ENCODE results near the gene MLLT10. TPM values are rescaled to one million over a fixed set of nuclear protein-coding genes. Genes with fewer than 3 reads are reported as not detected.
A peak's percentile ranks its signal among the peaks of the same experiment; 100 is the strongest.

The MLLT10 gene
- total RNA-seq, 2 experiments from 2014 or later, result 33.8 to 34.1 TPM

GRCh38 chr10:21688009-21688332 lies 153.9 kb downstream of the MLLT10 start:
- Mint-ChIP-seq H3K9me3 (ENCODE audit: low read depth) (no peaks in the 10 kb centered on the region), H3K27ac (peak overlapping the region; percentile 58), H3K4me3 (no peak overlapping the region), H3K27me3 (no peaks in the 10 kb centered on the region), H3K36me3 (ENCODE audit: low read depth) (peaks cover 19% of the 10 kb centered on the region), H3K4me1 (peaks cover 10% of the 10 kb centered on the region)
- DNase-seq (no peak), ATAC-seq (no peak)
- intact Hi-C loops (cut with DNase I, micrococcal nuclease), result no loop called here
- ChIA-PET POLR2A (no interaction called here), CTCF (no interaction called here)

- H3K9me3 Mint-ChIP-seq (ENCODE audit: low read depth), result no peaks in the 10 kb centered on the region
- H3K4me3 Mint-ChIP-seq, result no peak overlapping the region
- CTCF ChIA-PET, result no interaction called here
- no peak overlapping the region for H3K27ac Mint-ChIP-seq
- no peak for ATAC-seq
- intact Hi-C loops (cut with DNase I, micrococcal nuclease), result no loop called here
- H3K4me1 Mint-ChIP-seq, result peaks cover 13% of the 10 kb centered on the region
- POLR2A ChIA-PET, result no interaction called here
- DNase-seq, result no peak
- H3K36me3 Mint-ChIP-seq (ENCODE audit: low read depth), result peaks cover 22% of the 10 kb centered on the region
- H3K27me3 Mint-ChIP-seq, result no peaks in the 10 kb centered on the region
These were observed 154.8 kb downstream of the MLLT10 start for GRCh38 chr10:21688870-21689269.

DNA sequence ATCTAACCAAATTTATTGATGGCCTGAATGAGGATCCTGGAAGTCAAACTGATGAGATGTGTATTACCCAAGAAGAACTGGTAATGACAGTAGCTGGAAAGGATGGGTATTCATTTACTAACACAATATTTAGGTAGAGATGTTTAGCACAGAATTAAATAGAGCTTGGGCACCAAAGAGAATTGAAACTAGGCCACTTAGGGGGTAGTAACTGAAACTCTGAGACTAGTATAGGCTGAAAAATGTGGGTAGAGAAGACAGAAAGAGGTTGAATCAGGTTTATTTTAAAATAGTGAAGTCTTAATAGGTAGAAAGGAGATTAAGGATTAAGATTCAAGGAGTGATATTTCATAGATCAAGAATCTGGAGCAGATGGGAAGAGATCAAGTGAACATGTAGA lies 155.8 kb downstream of the MLLT10 start:
- no peaks in the 10 kb centered on the region for H3K9me3 Mint-ChIP-seq (ENCODE audit: low read depth)
- ChIA-PET POLR2A (no interaction called here), CTCF (no interaction called here)
- no peak overlapping the region for H3K27ac Mint-ChIP-seq
- H3K4me3 Mint-ChIP-seq, result no peak overlapping the region
- DNase-seq (no peak), ATAC-seq (no peak)
- intact Hi-C loops (cut with DNase I, micrococcal nuclease), result no loop called here
- no peaks in the 10 kb centered on the region for H3K27me3 Mint-ChIP-seq
- peaks cover 15% of the 10 kb centered on the region for H3K4me1 Mint-ChIP-seq
- H3K36me3 Mint-ChIP-seq (ENCODE audit: low read depth), result peaks cover 12% of the 10 kb centered on the region

GRCh38 chr10:21692916-21693315 lies 158.9 kb downstream of the MLLT10 start:
- no peak for DNase-seq
- CTCF ChIA-PET, result no interaction called here
- Mint-ChIP-seq H3K27me3 (no peaks in the 10 kb centered on the region), H3K36me3 (ENCODE audit: low read depth) (peaks cover 18% of the 10 kb centered on the region), H3K4me3 (no peak overlapping the region), H3K9me3 (ENCODE audit: low read depth) (no peaks in the 10 kb centered on the region), H3K4me1 (peaks cover 17% of the 10 kb centered on the region), H3K27ac (peak overlapping the region; percentile 0)
- intact Hi-C loops (cut with DNase I, micrococcal nuclease), result no loop called here
- ATAC-seq, result no peak
- POLR2A ChIA-PET, result no interaction called here

- Mint-ChIP-seq H3K36me3 (ENCODE audit: low read depth) (peaks cover 22% of the 10 kb centered on the region), H3K27me3 (no peaks in the 10 kb centered on the region), H3K4me3 (no peak overlapping the region), H3K27ac (peak overlapping the region; percentile 0), H3K9me3 (ENCODE audit: low read depth) (no peaks in the 10 kb centered on the region), H3K4me1 (peaks cover 16% of the 10 kb centered on the region)
- POLR2A ChIA-PET, result no interaction called here
- DNase-seq (no peak), ATAC-seq (no peak)
- CTCF ChIA-PET, result no interaction called here
- intact Hi-C loops (cut with DNase I, micrococcal nuclease), result no loop called here
These were observed 159.4 kb downstream of the MLLT10 start for GRCh38 chr10:21693418-21693817.

DNA sequence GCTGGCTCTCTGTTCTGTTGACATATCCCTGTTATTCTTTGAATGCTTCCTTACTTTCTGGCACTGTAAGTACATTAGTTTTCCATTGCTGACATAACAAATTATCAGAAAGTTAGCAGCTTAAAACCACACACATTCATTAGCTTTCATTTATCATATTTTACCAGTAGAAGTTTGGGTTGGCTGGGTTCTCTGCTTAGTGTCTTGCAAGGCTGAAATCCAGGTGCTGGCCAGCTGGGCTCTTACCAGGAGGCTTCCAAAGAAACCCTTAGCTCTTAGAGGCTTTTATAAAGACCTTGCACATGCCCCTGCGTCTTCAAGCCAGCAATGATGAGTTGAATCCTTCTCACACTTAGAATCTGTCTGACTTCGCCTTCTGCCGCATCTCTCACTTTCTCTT lies 160.6 kb downstream of the MLLT10 start:
- peaks cover 29% of the 10 kb centered on the region for H3K36me3 Mint-ChIP-seq (ENCODE audit: low read depth)
- DNase-seq (no peak), ATAC-seq (no peak)
- CTCF ChIA-PET, result no interaction called here
- peaks cover 14% of the 10 kb centered on the region for H3K4me1 Mint-ChIP-seq
- no peaks in the 10 kb centered on the region for H3K27me3 Mint-ChIP-seq
- H3K9me3 Mint-ChIP-seq (ENCODE audit: low read depth), result peaks cover 7% of the 10 kb centered on the region
- POLR2A ChIA-PET, result no interaction called here
- no peak overlapping the region for H3K4me3 Mint-ChIP-seq
- intact Hi-C loops (cut with DNase I, micrococcal nuclease), result no loop called here
- H3K27ac Mint-ChIP-seq, result no peak overlapping the region

DNA sequence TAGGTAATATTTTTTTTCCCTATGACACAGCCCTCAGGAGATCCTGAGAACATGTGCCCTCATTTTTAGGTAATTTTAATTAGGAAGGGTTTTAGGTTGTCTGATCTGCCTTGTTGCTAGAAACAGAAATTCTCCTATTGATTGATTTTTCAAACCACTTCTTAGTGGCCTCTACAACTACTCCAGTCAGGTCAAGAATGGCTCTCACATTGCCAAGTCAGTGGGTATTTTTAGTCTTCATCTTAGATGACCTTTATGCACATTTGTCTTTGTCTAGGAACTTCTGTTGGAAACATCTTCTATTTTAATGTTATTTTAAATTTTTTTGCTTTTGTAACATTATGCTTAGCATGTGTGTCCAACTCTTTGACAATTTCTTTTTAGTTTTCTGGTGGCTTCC lies 162.3 kb downstream of the MLLT10 start:
- H3K27ac Mint-ChIP-seq, result no peak overlapping the region
- peaks cover 20% of the 10 kb centered on the region for H3K4me1 Mint-ChIP-seq
- ATAC-seq, result no peak
- peaks cover 42% of the 10 kb centered on the region for H3K36me3 Mint-ChIP-seq (ENCODE audit: low read depth)
- ChIA-PET POLR2A (no interaction called here), CTCF (no interaction called here)
- no peak overlapping the region for H3K4me3 Mint-ChIP-seq
- DNase-seq, result no peak
- H3K9me3 Mint-ChIP-seq (ENCODE audit: low read depth), result peaks cover 21% of the 10 kb centered on the region
- intact Hi-C loops (cut with DNase I, micrococcal nuclease), result no loop called here
- H3K27me3 Mint-ChIP-seq, result no peaks in the 10 kb centered on the region

DNA sequence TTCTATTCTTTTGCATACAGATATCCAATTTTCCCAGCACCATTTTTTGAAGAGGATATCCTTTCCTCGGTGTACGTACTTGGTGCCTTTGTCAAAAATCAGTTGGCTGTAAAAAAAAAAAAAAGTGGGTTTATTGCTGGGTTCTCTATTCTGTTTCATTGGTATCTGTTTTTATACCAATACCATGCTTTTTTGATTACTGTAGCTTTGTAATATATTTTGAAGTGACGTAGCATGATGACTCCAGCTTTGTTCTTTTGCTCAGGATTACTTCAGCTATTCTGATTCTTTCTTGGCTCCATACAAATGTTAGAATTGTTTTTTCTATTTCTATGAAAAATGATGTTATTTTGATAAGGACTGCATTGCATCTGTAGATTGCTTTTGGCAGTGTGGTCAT lies 165.5 kb downstream of the MLLT10 start:
- DNase-seq (no peak), ATAC-seq (no peak)
- intact Hi-C loops (cut with DNase I, micrococcal nuclease), result no loop called here
- ChIA-PET CTCF (interaction anchor here (0.6 kb wide), 1 partner anchor 48 kb away, joined by 3 read pairs; no protein-coding TSS in a partner anchor), POLR2A (no interaction called here)
- Mint-ChIP-seq H3K4me3 (no peak overlapping the region), H3K9me3 (ENCODE audit: low read depth) (peaks cover 21% of the 10 kb centered on the region), H3K36me3 (ENCODE audit: low read depth) (peaks cover 43% of the 10 kb centered on the region), H3K27ac (no peak overlapping the region), H3K4me1 (peaks cover 39% of the 10 kb centered on the region), H3K27me3 (no peaks in the 10 kb centered on the region)

- Mint-ChIP-seq H3K4me1 (peaks cover 38% of the 10 kb centered on the region), H3K36me3 (ENCODE audit: low read depth) (peaks cover 43% of the 10 kb centered on the region), H3K27ac (no peak overlapping the region), H3K9me3 (ENCODE audit: low read depth) (peaks cover 21% of the 10 kb centered on the region), H3K27me3 (no peaks in the 10 kb centered on the region), H3K4me3 (no peak overlapping the region)
- ChIA-PET POLR2A (no interaction called here), CTCF (no interaction called here)
- intact Hi-C loops (cut with DNase I, micrococcal nuclease), result no loop called here
- ATAC-seq, result no peak
- DNase-seq, result no peak
These were observed 166.4 kb downstream of the MLLT10 start for GRCh38 chr10:21700474-21700873.

DNA sequence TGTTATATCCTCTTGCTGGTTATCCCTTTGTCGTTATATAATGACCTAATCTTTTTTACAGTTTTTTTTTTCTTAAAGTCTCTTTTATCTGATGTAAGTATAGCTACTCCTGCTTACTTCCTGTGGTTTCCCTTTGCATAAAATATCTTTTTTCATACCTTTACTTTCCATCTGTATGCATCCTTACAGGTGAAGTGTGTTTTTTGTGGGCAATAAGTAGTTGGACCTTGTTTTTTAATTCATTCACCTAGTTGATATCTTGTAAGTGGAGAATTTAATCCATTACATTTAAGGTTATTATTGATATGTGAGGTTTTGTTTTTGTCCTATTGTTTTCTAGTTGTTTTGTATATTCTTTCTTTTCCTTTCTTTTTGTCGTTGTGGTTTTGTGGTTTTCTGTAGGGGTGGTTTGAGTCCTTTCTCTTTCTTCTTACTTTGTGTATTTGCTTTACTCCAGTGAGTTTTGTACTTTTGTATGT lies 168.6 kb downstream of the MLLT10 start:
- intact Hi-C loops (cut with DNase I, micrococcal nuclease), result no loop called here
- H3K4me3 Mint-ChIP-seq, result peak overlapping the region; percentile 6
- no peaks in the 10 kb centered on the region for H3K27me3 Mint-ChIP-seq
- ChIA-PET CTCF (interaction anchor here (1.2 kb wide), 1 partner anchor 28 kb away, joined by 5 read pairs; no protein-coding TSS in a partner anchor), POLR2A (interaction anchor here (0.6 to 1.0 kb wide), 2 partner anchors 8 to 177 kb away, joined by 3 to 4 read pairs; partner anchors contain the start of gene SKIDA1)
- peaks cover 48% of the 10 kb centered on the region for H3K36me3 Mint-ChIP-seq (ENCODE audit: low read depth)
- peaks cover 21% of the 10 kb centered on the region for H3K9me3 Mint-ChIP-seq (ENCODE audit: low read depth)
- H3K27ac Mint-ChIP-seq, result peak overlapping the region; percentile 12
- DNase-seq (no peak), ATAC-seq (peak; percentile 48)
- H3K4me1 Mint-ChIP-seq, result peaks cover 45% of the 10 kb centered on the region

GRCh38 chr10:21705142-21705827 lies 171.3 kb downstream of the MLLT10 start:
- POLR2A ChIA-PET, result no interaction called here
- H3K27ac Mint-ChIP-seq, result no peak overlapping the region
- CTCF ChIA-PET, result interaction anchor here (0.7 kb wide), 1 partner anchor 54 kb away, joined by 4 read pairs; no protein-coding TSS in a partner anchor
- peaks cover 43% of the 10 kb centered on the region for H3K36me3 Mint-ChIP-seq (ENCODE audit: low read depth)
- intact Hi-C loops (cut with DNase I, micrococcal nuclease), result no loop called here
- ATAC-seq, result no peak
- H3K27me3 Mint-ChIP-seq, result no peaks in the 10 kb centered on the region
- no peak overlapping the region for H3K4me3 Mint-ChIP-seq
- H3K4me1 Mint-ChIP-seq, result peaks cover 58% of the 10 kb centered on the region
- no peak for DNase-seq
- peaks cover 10% of the 10 kb centered on the region for H3K9me3 Mint-ChIP-seq (ENCODE audit: low read depth)

- DNase-seq (no peak), ATAC-seq (no peak)
- Mint-ChIP-seq H3K27me3 (no peaks in the 10 kb centered on the region), H3K36me3 (ENCODE audit: low read depth) (peaks cover 38% of the 10 kb centered on the region), H3K27ac (no peak overlapping the region), H3K4me3 (no peak overlapping the region), H3K9me3 (ENCODE audit: low read depth) (peaks cover 5% of the 10 kb centered on the region), H3K4me1 (peaks cover 61% of the 10 kb centered on the region)
- ChIA-PET POLR2A (no interaction called here), CTCF (interaction anchor here (0.7 kb wide), 1 partner anchor 55 kb away, joined by 4 read pairs; no protein-coding TSS in a partner anchor)
- intact Hi-C loops (cut with DNase I, micrococcal nuclease), result no loop called here
These were observed 171.8 kb downstream of the MLLT10 start for GRCh38 chr10:21705828-21706176.

Data from activated CD4-positive, alpha-beta T cell treated with anti-CD3 and anti-CD28 coated beads for 36 hours (primary cell).